HG02970 (cell line): ENCODE data around the gene PABPN1L.
"Not testable (repeated sequence)": the region's sequence is repeated elsewhere in the genome, so short reads cannot be mapped to it uniquely, and the experiment has no call there.

ENCODE experiments used
- ATAC-seq: cut with Tn5 transposase; IDR thresholded peaks from one replicate; pipeline ENCODE4 v1.9.1; 2021; ENCODE audit warnings: mild to moderate bottlenecking, moderate library complexity, moderate number of reproducible peaks; ENCODE audit not compliant: unreplicated experiment, low FRiP score

The PABPN1L gene

DNA sequence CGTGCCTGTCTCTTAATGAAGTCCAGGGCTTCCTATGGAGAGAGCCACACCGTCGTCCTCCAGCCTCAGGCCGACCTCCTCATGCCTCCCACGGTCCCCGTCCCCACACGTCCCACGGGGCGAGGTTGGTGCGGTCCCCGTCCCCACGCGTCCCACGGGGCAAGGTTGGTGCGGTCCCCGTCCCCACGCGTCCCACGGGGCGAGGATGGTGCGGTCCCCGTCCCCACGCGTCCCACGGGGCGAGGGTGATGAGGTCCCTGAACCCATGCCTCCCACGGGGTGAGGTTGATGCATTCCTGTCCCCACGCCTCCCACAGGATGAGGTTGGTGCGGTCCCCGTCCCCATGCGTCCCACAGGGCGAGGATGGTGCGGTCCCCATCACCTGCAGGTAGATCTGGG lies 30.6 kb downstream of the PABPN1L start:
- no peak for ATAC-seq

DNA sequence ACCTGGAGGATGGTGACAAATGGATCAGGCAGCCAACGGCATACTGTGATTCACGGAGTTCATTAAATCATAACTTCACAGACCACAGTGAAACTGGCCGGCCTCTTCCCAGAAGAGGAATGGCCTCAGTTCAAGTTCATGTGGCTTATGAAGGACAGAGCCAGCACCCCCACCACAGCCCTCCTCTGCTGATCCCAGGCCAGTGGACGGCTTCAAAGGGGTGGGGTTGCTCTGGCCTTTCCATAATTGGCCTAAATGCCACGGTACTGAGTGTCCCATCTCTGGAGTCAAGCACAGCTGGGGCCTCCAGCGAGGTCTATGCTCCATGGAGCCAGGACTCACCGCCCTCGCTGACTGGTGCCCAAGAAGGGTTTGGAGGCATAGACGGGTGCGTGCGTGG lies 31.1 kb downstream of the PABPN1L start:
- ATAC-seq = no peak

GRCh38 chr16:88834670-88835069 lies 31.8 kb downstream of the PABPN1L start:
- no peak for ATAC-seq

DNA sequence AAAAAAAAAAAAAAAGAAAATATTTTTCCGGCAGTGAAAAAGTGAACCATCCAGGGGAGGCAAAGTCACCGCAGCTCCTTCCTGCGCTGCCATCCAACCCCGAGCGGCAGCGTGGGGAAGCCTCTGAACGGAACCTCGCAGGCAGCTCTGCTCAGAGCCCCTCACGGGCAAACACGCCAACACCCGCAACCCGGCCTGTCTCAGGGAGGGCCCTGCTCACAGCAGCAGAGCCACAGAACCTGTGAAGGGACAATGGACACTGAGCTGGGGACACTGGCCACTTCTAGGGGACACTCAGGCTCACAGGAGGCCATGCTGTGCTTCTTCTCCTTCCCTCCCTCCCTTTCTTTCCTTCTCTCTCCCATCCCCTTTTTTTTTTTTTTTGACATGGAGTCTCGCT lies 33.4 kb downstream of the PABPN1L start:
- no peak for ATAC-seq

GRCh38 chr16:88831838-88832237 lies 34.6 kb downstream of the PABPN1L start:
- no peak for ATAC-seq

DNA sequence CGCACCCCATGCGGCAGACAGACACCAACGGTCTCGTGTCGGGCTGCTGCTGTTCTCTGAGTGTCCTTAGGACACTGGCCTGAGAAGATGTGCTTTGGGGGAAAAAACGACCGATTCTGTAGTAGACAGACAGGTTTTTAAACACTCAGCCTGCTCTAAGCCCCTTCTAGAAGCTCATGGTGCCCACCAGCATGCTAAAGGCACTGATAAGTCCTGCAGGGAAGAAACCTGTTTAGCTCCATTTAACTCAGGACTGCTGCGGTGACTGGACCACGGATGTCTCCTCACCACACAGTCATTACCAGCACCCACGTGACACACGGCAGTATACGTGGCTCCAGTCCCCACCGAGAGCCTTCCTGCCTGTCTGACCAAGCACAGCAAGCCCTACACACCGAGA lies 35.7 kb downstream of the PABPN1L start:
- no peak for ATAC-seq

GRCh38 chr16:88830258-88830657 lies 36.2 kb downstream of the PABPN1L start:
- ATAC-seq = no peak

DNA sequence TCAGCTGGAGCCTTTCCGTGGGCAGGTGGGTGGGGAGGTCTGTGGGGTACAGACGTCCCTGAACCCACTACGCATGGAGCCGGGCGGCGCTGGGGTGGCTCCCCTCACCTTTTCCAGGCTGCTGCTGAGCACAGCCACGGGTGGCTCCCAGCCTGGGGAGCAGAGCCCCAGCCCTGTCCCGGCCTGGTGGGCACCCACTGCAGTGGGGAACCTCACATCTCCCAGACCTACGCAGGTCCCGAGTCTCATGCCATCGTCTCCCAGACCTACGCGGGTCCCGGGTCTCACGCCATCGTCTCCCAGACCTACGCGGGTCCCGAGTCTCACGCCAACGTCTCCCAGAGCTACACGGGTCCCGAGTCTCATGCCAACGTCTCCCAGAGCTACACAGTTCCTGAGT lies 37.7 kb downstream of the PABPN1L start:
- ATAC-seq = no peak

- ATAC-seq = no peak
These were observed 38.7 kb downstream of the PABPN1L start for GRCh38 chr16:88827727-88828126.

DNA sequence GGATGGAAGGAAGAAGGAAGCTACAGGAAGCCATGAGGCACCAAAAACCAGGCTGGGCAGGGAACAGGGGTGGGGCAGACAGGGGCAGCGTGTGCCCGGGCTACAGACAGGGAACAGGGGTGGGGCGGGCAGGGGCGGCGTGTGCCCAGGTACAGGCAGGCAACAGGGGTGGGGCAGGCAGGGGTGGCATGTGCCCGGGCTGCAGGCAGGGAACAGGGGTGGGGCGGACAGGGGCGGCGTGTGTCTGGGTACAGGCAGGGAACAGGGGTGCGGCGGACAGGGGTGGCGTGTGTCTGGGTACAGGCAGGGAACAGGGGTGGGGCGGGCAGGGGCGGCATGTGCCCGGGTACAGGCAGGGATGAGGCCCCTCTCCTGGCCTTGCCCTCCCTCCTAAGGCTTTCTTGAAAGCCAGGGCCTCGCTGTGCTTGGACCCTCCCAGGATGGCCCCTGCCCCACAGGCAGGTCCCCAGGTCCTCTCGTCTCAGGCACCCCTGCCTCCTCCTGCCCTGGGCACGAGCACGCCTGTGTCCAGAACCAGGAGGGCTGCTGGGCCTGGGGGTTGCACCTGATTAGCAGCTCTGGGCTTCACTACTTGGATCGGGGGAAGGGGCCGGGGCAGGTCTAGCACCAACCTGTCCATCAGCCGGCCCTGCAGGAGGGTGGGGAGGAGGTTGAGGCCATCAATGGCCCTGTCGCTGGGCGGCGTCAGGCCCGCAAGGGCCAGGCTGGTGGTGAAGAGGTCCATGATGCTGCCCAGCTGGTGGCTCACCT lies 40.2 kb downstream of the PABPN1L start:
- no peak for ATAC-seq

DNA sequence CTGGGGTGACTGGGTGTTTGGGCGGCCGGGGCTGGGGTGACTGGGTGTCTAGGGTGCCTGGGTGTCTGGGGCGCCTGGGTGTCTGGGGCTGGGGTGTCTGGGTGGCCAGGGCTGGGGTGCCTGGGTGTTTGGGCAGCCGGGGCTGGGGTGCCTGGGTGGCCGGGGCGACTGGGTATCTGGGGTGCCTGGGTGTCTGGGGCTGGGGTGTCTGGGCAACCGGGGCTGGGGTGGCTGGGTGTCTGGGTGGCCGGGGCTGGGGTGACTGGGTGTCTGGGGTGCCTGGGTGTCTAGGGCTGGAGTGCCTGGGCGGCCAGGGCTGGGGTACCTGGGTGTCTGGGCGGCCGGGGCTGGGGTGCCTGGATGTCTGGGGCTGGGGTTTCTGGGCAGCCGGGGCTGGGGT lies 41.3 kb downstream of the PABPN1L start:
- no peak for ATAC-seq

- ATAC-seq = no peak
These were observed 42.0 kb downstream of the PABPN1L start for GRCh38 chr16:88824256-88825077.

GRCh38 chr16:88823646-88824045 lies 42.8 kb downstream of the PABPN1L start:
- not testable (repeated sequence) for ATAC-seq

GRCh38 chr16:88822281-88823040 lies 44.0 kb downstream of the PABPN1L start:
- no peak for ATAC-seq

GRCh38 chr16:88821168-88821850 lies 45.2 kb downstream of the PABPN1L start:
- no peak for ATAC-seq

GRCh38 chr16:88820385-88821025 lies 46.0 kb downstream of the PABPN1L start:
- ATAC-seq = no peak

DNA sequence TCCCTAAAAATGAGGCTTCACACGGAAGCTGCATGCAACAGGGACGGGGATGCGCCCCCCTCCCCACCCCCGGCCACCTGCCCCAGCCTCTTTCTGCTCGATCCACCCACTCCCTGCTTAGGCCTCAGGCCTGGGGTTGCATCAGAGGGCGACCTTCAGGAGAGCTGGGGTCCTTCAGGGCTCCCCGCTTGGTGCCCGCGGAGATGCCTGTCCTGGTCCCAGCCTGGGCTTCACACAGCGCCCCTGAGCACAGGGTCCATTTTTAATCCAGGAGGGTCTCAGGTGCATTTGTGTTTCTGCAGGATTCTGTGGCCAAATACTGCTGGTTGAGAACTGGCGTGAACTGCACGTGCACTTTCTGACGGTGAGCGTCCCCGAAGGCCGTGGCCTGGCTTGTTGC lies 47.3 kb downstream of the PABPN1L start:
- no peak for ATAC-seq

DNA sequence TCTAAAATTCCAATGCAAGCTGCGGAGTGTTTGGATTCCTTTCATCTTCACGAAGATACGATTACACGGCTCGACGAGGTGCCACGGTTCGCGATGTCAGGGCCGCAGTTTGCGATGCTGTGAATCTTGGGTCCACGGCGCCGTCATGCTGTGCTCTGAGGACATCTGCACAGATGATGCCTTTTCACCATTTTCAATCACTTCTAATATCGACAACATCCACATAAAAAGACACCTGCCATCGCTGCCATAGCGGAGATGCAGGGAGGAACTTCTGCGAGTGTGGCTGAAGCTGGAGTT lies 47.9 kb downstream of the PABPN1L start:
- no peak for ATAC-seq

- no peak for ATAC-seq
These were observed 48.5 kb downstream of the PABPN1L start for GRCh38 chr16:88817785-88818574.
